Transverse colon (tissue), 4 donors: ENCODE measurements around the gene LYRM7.

Experiments
- EP300 ChIP-seq: sonication (generic); formaldehyde crosslinking; IDR thresholded peaks from one replicate; pipeline ENCODE4 v1.6.1; 2017; ENCODE audit warnings: antibody characterized with exemption, low read depth
- POLR2A ChIP-seq: fragments of 450-650 bp; IDR thresholded peaks from one replicate; pipeline ENCODE4 v1.6.1; 2016; ENCODE audit warnings: antibody characterized with exemption, mild to moderate bottlenecking, moderate library complexity
- POLR2AphosphoS5 ChIP-seq, 3 donors: sonication (generic); formaldehyde crosslinking; IDR thresholded peaks; one replicate each; pipeline ENCODE4 v1.6.1; 2016; ENCODE audit warnings: antibody characterized with exemption in 3 of 3
- TF ChIP-seq, protein P1 (sequence below), 5 experiments: fragments of 200-600 bp in 3 of 5; fragments of 450-650 bp in 2 of 5; sonication (generic) in 3 of 5; IDR thresholded peaks; 1 replicate in 2 of 5; 2 replicates in 3 of 5; pipeline ENCODE4 v1.5.1; 2016 to 2017; ENCODE audit warnings: antibody characterized with exemption in 5 of 5, inconsistent platforms in 3 of 5, mild to moderate bottlenecking in 2 of 5, moderate library complexity in 1 of 5

DNA sequence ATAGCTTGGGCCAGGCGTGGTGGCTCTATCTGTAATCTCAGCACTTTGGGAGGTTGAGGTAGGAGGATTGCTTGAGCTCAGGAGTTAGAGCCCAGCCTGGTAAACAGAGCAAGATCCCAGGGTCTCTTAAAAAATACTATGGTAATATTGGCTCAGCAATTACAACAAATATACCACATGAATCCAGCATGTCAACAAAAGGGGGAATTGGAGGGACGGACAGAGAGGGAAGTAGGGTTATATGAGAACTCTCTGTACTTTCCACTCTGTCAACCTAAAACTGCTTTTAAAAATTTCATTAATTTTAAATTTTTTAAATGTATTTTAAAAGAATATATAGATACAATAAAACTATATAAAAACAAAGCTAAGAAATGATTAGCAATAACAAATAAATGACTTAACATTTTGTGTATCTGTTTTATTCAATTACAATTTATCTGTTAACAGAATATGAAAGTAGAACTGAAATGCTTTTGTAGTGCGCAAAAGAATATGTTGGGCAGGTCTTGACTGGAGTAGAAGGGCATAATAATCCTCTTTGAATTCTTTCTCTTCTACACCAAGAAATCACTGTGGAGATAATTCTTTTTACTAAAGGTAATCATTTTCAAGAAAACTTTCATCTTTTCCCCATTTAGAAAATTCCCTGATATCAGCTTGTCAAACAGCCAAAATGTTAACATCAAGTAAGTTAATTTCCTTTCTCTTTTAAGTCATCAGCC is 80.2 kb downstream of the LYRM7 start:
- TF ChIP-seq, protein P1, sequence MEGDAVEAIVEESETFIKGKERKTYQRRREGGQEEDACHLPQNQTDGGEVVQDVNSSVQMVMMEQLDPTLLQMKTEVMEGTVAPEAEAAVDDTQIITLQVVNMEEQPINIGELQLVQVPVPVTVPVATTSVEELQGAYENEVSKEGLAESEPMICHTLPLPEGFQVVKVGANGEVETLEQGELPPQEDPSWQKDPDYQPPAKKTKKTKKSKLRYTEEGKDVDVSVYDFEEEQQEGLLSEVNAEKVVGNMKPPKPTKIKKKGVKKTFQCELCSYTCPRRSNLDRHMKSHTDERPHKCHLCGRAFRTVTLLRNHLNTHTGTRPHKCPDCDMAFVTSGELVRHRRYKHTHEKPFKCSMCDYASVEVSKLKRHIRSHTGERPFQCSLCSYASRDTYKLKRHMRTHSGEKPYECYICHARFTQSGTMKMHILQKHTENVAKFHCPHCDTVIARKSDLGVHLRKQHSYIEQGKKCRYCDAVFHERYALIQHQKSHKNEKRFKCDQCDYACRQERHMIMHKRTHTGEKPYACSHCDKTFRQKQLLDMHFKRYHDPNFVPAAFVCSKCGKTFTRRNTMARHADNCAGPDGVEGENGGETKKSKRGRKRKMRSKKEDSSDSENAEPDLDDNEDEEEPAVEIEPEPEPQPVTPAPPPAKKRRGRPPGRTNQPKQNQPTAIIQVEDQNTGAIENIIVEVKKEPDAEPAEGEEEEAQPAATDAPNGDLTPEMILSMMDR (IDR thresholded peaks at IDR 0.05): no peak
- TF ChIP-seq POLR2AphosphoS5 (IDR thresholded peaks at IDR 0.05) (no peak), POLR2A (no peak), EP300 (no peak)
